NCI-H187 treated with DMSO at 0.1 percent for 48 hours (cell line): Measurements from ENCODE around the gene ALAS1.
"Not testable (repeated sequence)": the region's sequence is repeated elsewhere in the genome, so short reads cannot be mapped to it uniquely, and the experiment has no call there.

Experiments used
- DNase-seq: peaks from one replicate; lab custom pipeline; 2025; lab: John Stamatoyannopoulos, UW

Gene ALAS1

GRCh38 chr3:52197842-52198625, at the start of gene ALAS1:
Gene ALAS1 (plus strand): TSS chr3:52198160. CDS start chr3:52199242, 1,082 bp downstream.
- DNase-seq: no peak

DNA sequence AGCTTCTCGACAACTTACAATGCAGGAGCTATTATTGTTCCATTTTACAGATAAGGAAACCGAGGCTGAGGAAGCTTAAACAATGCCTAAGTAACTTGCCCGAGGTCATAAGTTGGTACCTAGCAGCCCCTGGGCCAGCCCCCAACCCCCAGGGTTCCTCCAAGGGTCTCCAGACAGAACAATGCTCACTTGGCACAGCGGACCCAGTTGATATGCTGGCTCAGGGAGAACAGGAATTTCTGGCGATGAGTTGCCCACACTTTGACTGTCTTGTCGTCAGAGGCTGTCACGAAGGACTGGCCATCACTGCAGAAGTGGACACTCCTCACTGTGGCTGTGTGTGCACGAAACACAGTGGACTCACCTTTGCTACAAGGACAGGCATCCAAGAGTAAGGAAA, 48.9 kb upstream of the ALAS1 start:
- DNase-seq: no peak

DNA sequence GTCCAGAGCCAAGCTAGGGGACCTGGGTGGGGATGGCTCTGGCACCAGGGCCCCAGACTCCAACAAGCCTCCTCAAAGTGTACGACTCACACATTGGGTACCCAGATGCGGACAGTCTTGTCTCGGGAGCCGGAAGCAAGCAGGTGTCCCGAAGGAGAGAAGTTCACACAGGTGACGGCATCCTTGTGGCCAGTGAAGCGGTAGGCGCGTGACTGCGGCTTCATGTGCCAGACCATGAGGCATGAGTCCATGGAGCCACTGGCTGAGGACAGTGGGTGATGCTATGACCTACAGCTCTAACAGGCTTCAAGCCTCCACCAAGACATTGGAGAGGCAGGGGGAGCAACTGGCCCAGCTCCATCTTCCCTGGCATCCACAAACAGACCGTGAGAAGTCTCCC, 48.2 kb upstream of the ALAS1 start:
- DNase-seq: no peak

GRCh38 chr3:52150357-52150756, 47.6 kb upstream of the ALAS1 start:
- no peak for DNase-seq

DNA sequence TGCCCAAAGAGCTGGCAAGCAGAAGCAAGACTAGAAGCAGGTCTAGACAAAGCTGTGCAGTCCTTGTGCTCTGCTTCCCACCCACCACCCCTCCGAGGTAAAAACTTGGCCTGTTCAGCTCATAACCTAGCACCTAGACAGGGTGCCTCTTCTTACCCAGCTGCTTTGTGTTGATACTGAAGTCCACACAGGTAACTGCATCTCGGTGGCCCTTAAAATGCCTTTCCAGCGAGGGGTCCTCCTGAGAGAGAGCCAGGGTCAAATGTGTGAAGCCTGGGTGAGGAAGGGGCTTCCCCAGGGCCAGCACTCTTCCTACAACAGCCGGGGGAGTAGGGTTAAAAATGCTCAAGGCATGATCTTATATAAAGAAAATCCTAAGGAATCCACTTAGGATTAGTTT, 47.1 kb upstream of the ALAS1 start:
- DNase-seq: no peak

GRCh38 chr3:52151991-52152390, 46.0 kb upstream of the ALAS1 start:
- DNase-seq: not testable (repeated sequence)

DNA sequence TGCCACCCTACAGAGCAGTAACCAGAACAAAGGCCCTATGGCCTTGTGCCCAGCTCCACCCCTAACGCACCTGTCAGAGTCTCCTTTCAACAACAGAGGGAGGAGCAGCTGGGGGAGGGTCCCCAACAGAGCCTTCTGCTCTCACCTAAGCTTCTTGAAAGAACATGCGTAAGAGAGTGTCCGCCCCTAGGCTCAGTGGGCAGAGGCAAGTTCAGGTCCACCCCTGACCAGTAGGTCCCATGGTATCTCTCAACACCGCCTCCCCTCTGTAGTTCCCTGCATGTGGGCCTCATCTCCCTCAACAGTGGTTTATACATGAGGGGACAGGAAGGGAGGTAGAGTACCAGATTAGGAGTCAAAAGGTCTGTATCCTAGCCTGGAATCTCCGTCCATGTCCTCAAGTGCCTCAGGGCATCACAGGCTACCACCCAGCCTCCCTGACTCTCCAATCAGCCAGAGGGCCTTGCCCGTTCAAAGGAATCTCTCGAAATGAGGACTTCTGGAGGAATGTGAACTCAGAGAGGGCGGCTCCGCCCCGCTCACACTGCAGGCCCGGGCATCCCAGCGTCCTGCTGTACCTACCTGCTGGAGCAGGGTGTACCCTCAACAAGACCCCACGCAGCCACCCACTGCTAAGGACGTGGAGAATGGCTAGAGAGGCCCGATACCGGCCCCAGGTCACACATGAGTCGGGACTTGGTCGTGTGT, 44.4 kb upstream of the ALAS1 start:
- DNase-seq: peak; percentile 11

DNA sequence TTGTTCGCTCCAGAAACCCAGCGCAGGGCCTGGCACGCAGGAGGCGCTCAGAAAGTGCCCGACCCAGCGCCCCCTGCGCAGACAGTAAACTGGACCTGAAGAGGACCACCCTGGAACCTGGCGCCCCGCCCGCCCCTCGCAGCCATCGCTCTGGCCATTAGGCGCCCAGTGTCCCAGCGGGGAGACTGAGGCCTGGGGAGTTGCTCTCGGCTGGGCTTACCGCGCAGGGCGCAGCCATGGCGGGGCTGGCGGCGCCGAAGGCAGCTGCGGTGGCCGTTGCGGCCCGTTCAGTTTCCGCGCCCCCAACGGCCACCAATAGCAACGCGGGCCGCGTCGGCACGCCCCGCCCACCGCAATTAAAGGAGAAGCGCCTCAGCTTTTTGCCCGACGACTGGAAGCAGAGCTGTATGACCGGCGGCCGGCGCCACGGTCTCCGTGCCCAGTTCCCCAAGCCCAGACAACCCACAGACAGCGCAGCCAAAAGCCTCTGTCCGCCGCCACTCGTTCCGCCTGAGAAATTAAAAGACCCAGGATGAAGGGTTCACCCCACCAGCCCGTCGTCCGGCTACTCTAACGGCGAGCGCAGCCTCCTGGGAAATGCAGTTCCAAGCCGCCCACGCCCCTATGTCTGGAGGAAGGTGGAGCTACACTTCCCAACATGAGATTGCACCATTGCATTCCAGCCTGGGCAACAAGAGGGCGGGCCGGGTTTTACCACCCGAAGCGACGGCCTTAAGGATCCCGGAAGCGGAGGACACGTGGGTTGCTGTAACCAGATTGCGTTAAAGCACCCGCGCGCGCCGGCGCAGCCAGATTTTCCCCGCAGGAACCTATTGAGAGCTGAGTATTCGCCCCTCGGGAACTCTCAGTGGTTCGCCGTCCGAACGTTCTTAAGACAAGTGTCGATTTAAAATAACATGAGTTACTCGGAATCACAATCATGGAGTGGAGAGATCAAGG, 43.5 kb upstream of the ALAS1 start, which contains the start of gene POC1A:
POC1A (minus strand) TSS at position 289 of the 960 bp plus-strand sequence; CDS start at position 238, 51 bp downstream.
- DNase-seq: peak; percentile 79

GRCh38 chr3:52155912-52156311, 42.0 kb upstream of the ALAS1 start:
- no peak for DNase-seq

DNA sequence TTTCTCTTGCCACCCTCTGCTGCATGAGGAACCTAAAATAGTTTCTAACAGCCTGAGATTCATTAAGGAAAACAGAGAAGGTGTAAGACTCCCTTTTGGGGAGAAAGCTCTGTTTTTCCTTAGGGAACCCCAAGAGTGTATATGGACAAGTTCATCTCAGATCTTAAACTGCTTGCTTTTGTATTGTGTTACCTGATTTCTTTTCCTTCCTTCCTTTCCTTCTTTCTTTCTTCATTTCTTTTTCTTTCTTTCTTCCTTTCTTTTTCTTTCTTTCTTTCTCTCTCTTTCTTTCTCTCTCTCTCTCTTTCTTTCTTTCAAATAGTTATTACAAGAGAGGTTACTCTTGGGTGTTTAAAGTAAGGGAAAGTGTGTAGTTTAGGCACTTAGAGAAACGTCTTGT, 38.5 kb upstream of the ALAS1 start:
- DNase-seq: no peak

GRCh38 chr3:52162250-52162872, 35.6 kb upstream of the ALAS1 start:
- DNase-seq: no peak

DNA sequence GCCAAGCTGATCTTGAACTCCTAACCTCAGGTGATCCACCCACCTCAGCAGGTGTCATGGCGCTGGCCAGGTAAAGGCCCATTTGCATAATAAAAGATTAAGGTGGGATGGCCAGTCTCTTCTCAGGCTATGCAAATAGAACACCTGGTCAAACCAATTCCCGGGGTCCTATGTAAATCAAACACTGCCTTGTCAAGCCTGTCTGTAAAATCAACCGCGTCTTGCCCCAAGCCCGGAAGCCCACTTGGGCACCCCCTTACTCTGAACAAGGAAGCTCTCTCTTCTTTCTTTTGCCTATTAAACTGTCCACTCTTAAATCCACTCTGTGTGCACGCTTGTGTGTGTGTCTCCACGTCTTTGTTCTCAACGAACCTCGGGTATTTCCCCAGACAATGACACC, 30.7 kb upstream of the ALAS1 start:
- no peak for DNase-seq

GRCh38 chr3:52170217-52170616, 27.7 kb upstream of the ALAS1 start:
- DNase-seq: not testable (repeated sequence)

DNA sequence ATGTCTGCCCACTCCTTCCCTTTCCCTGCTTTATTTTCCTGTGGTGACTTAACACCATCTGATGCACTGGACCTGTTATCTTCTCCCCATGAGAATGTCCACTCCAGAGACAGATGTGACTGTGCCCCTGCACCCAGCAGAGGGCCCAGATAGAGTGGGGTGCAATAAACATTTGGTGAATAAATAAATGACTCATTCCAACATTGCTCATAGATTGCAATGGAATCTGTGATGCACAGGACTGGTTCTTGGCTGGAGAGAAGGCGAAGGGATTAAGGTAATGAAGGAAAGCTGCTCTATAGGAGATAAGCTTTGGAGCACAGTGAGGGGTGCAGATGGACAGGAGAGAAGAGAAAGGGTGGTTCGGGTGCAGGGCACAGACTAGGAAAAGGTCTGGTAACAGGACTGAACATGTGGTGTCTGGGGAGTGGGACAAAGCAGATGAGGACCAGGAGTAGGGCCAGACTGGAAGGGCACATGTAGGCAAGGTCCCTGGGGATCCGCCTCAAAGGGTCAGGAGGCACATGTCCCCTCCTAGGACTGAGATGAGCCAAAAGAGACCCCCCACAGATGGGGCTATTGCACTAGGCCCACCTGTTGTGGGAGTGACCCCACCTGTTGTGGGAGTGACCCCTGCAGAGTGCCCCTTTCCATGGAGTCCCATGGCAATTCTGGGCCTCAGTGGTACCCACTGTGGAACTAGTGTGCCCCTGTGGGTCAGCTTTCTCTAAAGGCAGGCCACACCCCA, 26.3 kb upstream of the ALAS1 start:
- DNase-seq: no peak

DNA sequence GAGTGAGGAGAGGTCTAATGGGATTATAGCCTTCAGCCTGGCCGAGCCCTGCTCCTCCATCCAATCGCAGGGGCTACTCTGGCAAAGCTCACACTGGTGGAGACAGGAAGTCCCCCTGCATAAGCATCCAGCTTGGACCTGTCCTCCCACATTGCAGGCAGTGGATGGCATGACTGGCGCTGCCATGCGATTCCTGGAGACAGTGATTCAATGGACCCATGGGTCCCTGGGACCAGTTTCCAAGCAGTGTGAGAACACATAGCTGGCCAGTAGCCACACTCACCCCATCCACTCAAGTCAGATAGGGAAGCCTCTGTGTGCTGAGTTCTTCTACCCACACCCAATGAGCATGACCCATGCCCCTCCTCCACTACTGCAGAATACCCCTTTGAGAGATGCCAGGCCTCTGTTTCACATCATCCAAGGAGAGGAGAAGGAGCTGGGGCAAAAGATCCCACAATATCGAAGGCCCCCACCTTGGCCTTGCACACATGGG, 25.6 kb upstream of the ALAS1 start:
- no peak for DNase-seq

DNA sequence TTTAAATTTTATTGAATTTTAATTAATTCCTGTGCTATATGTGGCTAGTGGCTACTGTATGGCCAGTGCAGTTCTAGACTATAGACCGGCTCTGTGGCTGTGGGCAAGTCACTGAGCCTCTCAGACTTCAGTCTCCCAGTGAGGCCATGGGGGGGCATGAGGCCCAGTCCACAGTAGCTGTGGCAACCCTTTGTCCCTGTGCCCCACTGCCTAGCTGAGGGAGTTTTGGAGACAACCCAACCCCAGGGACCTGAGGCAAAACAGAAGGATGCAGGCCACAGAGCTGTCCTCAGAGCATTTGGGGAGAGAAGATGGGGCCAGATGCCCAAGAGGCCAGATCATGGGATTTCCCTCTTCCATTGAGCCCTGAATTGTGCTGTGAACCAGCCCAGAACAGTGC, 24.9 kb upstream of the ALAS1 start:
- no peak for DNase-seq

DNA sequence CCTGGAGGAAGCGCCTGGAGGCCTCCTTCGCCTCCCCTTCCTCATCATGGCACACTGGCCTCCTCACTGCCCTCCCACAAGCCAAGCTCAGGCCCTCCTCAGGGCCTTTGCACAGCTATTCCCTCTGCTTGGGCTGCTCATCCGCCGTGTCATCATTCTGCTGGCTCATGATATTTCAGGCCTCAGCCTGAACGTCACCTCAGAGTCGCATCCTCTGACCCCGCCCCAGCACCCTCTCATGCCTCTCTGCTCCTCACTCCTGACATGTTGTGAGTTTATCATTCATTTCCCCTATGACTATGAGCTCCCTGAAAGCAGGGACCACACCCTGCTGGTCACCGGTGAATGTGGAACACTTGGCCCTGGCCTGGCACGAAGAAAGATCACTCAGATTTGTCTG, 23.1 kb upstream of the ALAS1 start:
- no peak for DNase-seq

GRCh38 chr3:52175416-52176179, 22.4 kb upstream of the ALAS1 start:
- DNase-seq: no peak

DNA sequence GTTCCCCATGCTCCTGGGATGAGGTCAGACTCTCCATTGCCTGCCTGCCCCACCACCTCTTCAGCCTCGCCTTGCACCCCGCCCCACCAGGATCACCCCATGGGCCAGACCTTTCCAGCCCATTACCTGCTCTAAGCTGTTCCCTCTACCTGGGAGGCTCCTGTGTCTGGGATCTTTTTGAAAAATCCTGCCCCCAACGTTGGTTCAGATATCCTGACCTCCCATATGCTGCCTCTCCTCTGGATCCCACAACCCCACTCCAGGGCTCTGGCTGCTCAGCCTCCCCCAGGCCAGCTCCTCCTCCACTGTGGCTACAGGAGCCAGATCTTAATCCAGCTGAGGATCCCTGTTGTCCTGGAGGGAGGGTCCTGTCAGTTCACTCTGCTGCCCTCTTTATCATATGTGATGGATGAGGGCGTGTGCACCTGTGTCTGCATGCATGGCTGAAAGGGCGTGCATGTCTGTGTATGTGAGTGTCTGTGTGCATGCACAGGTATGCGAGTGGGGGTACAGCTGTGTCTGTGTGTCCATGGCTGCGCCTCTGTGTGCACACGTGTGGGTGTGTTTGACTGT, 21.7 kb upstream of the ALAS1 start:
- no peak for DNase-seq
